AG04450 (cell line): ENCODE data around the gene ZC2HC1B. TPM values are rescaled to one million over a fixed set of nuclear protein-coding genes. Genes with fewer than 3 reads are reported as not detected.

Source experiments
- CTCF ChIA-PET: fragments of 300-600, 350-600 bp; formaldehyde crosslinking; extraction: SDS; loops from one replicate; lab custom pipeline; 2022; ENCODE audit warnings: antibody characterized with exemption, inconsistent platforms; lab: Charles Lee
- POLR2A ChIA-PET: fragments of 350-600 bp; formaldehyde crosslinking; extraction: SDS; loops from one replicate; lab custom pipeline; 2021; ENCODE audit warnings: antibody characterized with exemption, inconsistent platforms; lab: Yijun Ruan, JAX
- DNase-seq: peaks from one replicate; pipeline ENCODE4 v3.0.0-alpha.2; 2011; ENCODE audit warnings: low read depth, low spot score
- H3K27ac ChIP-seq: one replicate; pipeline ENCODE4 v1.5.1; 2012; ENCODE audit warnings: low read depth, low read length, control low read depth
- H3K27me3 ChIP-seq: one replicate; pipeline ENCODE4 v1.6.0; 2012; ENCODE audit warnings: low read length; ENCODE audit not compliant: control insufficient read depth, insufficient read depth
- H3K4me3 ChIP-seq: 2 replicates; pipeline ENCODE4 v1.5.1; 2011; ENCODE audit warnings: mild to moderate bottlenecking, low read depth, low read length, control low read depth
- H3K9me3 ChIP-seq: 2 replicates; pipeline ENCODE4 v1.5.1; 2012; ENCODE audit warnings: low read length; ENCODE audit not compliant: control insufficient read depth, insufficient read depth
- polyA plus RNA-seq: library from polyadenylated mRNA; depleted of rRNA; stranded (reverse); fragments of >200 nt; gene quantifications from 2 replicates; pipeline ENCODE4 v1.2.3, GENCODE V29; 2011
- TF ChIP-seq, protein P1 (sequence below): IDR thresholded peaks from 2 replicates; pipeline ENCODE4 v1.5.1; 2011; ENCODE audit warnings: low read depth, low read length, control low read depth, inconsistent platforms

The ZC2HC1B gene
- polyA plus RNA-seq, 1 experiment = not detected

DNA sequence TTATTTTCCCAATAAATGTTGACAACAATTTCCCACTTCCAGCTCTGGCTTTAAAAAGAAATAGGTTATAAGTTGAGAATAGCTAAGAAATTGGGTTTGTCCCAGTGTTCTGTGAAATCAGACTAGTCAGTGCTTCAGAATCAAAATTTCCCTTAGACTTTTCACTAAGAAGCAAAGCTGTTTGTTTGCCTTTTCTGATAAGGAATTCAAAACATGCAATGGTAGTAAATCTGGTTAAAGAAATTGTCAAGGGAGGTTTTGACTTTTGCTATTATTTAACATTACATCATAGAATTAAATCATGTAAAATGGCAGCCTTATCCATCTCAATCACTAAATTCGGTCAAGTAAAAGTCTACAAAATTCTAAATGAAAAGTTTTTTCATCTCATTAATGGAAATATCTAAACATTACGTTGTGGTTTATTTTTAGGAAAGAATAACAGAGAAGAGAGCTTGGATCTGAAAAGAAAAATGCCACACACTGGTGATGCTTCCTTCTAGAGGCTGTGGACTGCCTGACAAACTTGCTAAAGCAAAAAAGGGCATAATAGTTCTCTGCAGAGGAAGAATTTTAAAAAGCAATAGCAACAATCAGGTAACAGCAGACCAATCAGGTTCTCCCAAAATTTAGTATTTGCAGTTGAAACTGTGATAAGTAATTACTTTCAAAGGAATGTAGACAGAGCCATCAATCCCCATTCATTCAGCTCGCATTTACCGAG lies 107.4 kb downstream of the ZC2HC1B start:
- Histone ChIP-seq H3K27me3 (no peaks in the 10 kb centered on the region), H3K4me3 (no peak overlapping the region), H3K9me3 (no peaks in the 10 kb centered on the region), H3K27ac (no peak overlapping the region)
- ChIA-PET CTCF (interaction anchor here (0.7 kb wide), 1 partner anchor 9 kb away, joined by 3 read pairs; no protein-coding TSS in a partner anchor), POLR2A (no interaction called here)
- DNase-seq = no peak
- TF ChIP-seq, protein P1, sequence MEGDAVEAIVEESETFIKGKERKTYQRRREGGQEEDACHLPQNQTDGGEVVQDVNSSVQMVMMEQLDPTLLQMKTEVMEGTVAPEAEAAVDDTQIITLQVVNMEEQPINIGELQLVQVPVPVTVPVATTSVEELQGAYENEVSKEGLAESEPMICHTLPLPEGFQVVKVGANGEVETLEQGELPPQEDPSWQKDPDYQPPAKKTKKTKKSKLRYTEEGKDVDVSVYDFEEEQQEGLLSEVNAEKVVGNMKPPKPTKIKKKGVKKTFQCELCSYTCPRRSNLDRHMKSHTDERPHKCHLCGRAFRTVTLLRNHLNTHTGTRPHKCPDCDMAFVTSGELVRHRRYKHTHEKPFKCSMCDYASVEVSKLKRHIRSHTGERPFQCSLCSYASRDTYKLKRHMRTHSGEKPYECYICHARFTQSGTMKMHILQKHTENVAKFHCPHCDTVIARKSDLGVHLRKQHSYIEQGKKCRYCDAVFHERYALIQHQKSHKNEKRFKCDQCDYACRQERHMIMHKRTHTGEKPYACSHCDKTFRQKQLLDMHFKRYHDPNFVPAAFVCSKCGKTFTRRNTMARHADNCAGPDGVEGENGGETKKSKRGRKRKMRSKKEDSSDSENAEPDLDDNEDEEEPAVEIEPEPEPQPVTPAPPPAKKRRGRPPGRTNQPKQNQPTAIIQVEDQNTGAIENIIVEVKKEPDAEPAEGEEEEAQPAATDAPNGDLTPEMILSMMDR = no peak

DNA sequence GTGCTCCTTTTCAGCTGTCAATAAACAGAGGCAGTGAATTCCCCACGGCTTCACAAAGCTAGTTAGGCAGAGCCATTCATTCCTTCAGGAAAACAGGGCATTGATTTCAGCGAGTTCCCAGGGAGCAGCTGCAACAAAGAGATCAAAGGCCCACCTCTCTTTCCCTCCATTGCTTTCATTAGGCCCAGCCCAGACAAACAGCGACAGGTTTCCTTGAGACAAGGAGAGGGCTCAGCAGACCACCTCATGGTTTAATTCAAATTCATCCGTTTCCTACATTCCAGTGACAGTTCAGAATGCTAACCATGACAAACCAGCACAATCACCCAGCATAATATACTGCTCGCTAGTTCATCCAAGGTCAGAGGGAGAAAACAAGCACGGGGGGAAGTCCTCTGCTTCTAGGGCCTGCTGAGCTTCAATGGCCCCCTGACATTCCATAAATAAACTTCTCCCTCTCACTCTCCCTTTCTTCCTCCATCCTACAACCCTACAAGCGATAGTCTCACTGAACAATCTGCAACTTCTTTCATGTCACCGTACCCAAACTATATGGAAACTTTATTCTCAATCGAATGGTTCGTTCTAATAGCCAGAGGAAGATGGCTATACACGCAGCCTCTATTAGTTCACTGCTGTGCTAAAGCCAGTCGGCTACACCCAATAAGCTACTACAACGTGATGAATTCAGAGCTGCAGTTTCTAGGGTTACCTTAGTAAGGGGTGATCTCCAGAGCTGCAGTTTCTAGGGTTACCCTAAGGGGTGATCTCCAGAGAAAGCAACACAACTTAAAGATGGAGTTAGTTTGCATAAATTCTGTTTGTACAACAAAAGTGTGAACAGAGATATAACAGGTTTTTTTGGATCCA lies 109.1 kb downstream of the ZC2HC1B start:
- no peak overlapping the region for H3K27ac ChIP-seq
- POLR2A ChIA-PET = no interaction called here
- CTCF ChIA-PET = interaction anchor here (0.8 kb wide), 1 partner anchor 13 kb away, joined by 3 read pairs; no protein-coding TSS in a partner anchor
- H3K9me3 ChIP-seq = no peaks in the 10 kb centered on the region
- no peak overlapping the region for H3K4me3 ChIP-seq
- no peaks in the 10 kb centered on the region for H3K27me3 ChIP-seq
- TF ChIP-seq, protein P1 = no peak
- no peak for DNase-seq

- POLR2A ChIA-PET = no interaction called here
- CTCF ChIA-PET = interaction anchor here (0.8 kb wide), 1 partner anchor 12 kb away, joined by 3 read pairs; no protein-coding TSS in a partner anchor
- H3K27ac ChIP-seq = no peak overlapping the region
- no peak for DNase-seq
- no peaks in the 10 kb centered on the region for H3K27me3 ChIP-seq
- no peaks in the 10 kb centered on the region for H3K9me3 ChIP-seq
- TF ChIP-seq, protein P1 = no peak
- H3K4me3 ChIP-seq = no peak overlapping the region
Observed at GRCh38 chr6:143974089-143974488, 109.8 kb downstream of the ZC2HC1B start.

DNA sequence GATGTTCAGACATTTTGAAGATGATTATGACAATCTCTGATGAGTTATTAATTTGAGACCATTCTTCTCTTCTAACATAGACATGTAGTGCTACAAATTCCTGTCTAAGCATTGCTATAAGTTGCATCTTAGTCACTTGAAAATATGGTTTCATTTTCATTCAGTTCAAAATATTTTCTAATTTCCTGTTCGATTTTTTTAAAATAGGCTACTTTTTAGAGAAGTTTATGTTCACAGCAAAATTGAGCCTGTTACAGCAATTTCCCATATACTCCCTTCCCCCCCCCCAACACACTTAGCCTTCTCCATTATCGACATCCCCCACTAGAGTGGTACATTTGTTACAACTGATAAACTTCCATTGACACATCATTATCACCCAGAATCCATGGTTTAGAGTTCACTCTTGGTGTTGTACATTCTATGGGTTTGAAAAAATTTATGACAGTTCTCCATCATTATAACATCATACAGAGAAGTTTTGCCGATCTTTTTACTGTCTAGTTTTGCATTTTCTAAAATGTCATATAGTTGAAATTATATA lies 112.6 kb downstream of the ZC2HC1B start:
- Histone ChIP-seq H3K4me3 (no peak overlapping the region), H3K27me3 (no peaks in the 10 kb centered on the region), H3K9me3 (no peaks in the 10 kb centered on the region), H3K27ac (no peak overlapping the region)
- POLR2A ChIA-PET = interaction anchor here (0.6 kb wide), 1 partner anchor 65 kb away, joined by 6 read pairs; no protein-coding TSS in a partner anchor
- DNase-seq = no peak
- CTCF ChIA-PET = interaction anchor here (0.6 to 1.2 kb wide), 3 partner anchors 10 to 411 kb away, joined by 3 to 4 read pairs (median 3); no protein-coding TSS in a partner anchor
- TF ChIP-seq, protein P1 = no peak
